NCI-H748 treated with DMSO at 0.1 percent for 48 hours (cell line): Measurements from ENCODE around the gene CSNK1G1.
"Not testable (repeated sequence)": the region's sequence is repeated elsewhere in the genome, so short reads cannot be mapped to it uniquely, and the experiment has no call there.

Experiments used
- DNase-seq: peaks from one replicate; lab custom pipeline; 2025; lab: John Stamatoyannopoulos, UW

Gene CSNK1G1

GRCh38 chr15:64355944-64356709 is at the start of gene CSNK1G1:
CSNK1G1 (minus strand) TSS chr15:64356173; CDS start chr15:64300499, 55,674 bp downstream.
- DNase-seq, result peak; percentile 88

- no peak for DNase-seq
These were observed 44.6 kb upstream of the CSNK1G1 start for GRCh38 chr15:64400583-64400982.

- DNase-seq, result no peak
These were observed 42.6 kb upstream of the CSNK1G1 start for GRCh38 chr15:64398575-64398974.

GRCh38 chr15:64396789-64397188 is 40.8 kb upstream of the CSNK1G1 start:
- no peak for DNase-seq

GRCh38 chr15:64392471-64392870 is 36.5 kb upstream of the CSNK1G1 start:
- DNase-seq, result not testable (repeated sequence)

- DNase-seq, result no peak
These were observed 33.1 kb upstream of the CSNK1G1 start for GRCh38 chr15:64389036-64389435.

GRCh38 chr15:64387562-64388168 is 31.7 kb upstream of the CSNK1G1 start, which contains the start of gene TRIP4:
TRIP4 (plus strand) TSS chr15:64387836; CDS start chr15:64387864, 28 bp downstream.
- peak; percentile 86 for DNase-seq

- DNase-seq, result no peak
These were observed 30.3 kb upstream of the CSNK1G1 start for GRCh38 chr15:64386291-64386690.

- no peak for DNase-seq
These were observed 27.8 kb upstream of the CSNK1G1 start for GRCh38 chr15:64383760-64384159.

GRCh38 chr15:64381000-64381751 is 25.2 kb upstream of the CSNK1G1 start, which contains the start of gene PCLAF:
PCLAF (minus strand) TSS chr15:64381441; CDS start chr15:64381371, 70 bp downstream.
- peak; percentile 79 for DNase-seq

- not testable (repeated sequence) for DNase-seq
These were observed 24.3 kb upstream of the CSNK1G1 start for GRCh38 chr15:64380130-64380870.

- DNase-seq, result no peak
These were observed 23.4 kb upstream of the CSNK1G1 start for GRCh38 chr15:64379216-64379960.

GRCh38 chr15:64373360-64373759 is 17.4 kb upstream of the CSNK1G1 start:
- DNase-seq, result no peak

GRCh38 chr15:64371383-64371782 is 15.4 kb upstream of the CSNK1G1 start:
- DNase-seq, result not testable (repeated sequence)

GRCh38 chr15:64369078-64369607 is 13.2 kb upstream of the CSNK1G1 start:
- no peak for DNase-seq

- DNase-seq, result no peak
These were observed 5.3 kb upstream of the CSNK1G1 start for GRCh38 chr15:64361259-64361658.

- no peak for DNase-seq
These were observed 702 bp upstream of the CSNK1G1 start for GRCh38 chr15:64356710-64357040.

- no peak for DNase-seq
These were observed 527 bp downstream of the CSNK1G1 start for GRCh38 chr15:64355348-64355943.

- DNase-seq, result no peak
These were observed 1.2 kb downstream of the CSNK1G1 start for GRCh38 chr15:64354688-64355344.

- no peak for DNase-seq
These were observed 4.7 kb downstream of the CSNK1G1 start for GRCh38 chr15:64351265-64351664.
